GM19351 (cell line): ENCODE results near the gene MARCHF5.

ENCODE experiments used
- ATAC-seq: cut with Tn5 transposase; IDR thresholded peaks from one replicate; pipeline ENCODE4 v1.9.1; 2021; ENCODE audit warnings: mild to moderate bottlenecking, moderate library complexity; ENCODE audit not compliant: unreplicated experiment

Gene MARCHF5, protein sequence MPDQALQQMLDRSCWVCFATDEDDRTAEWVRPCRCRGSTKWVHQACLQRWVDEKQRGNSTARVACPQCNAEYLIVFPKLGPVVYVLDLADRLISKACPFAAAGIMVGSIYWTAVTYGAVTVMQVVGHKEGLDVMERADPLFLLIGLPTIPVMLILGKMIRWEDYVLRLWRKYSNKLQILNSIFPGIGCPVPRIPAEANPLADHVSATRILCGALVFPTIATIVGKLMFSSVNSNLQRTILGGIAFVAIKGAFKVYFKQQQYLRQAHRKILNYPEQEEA

DNA sequence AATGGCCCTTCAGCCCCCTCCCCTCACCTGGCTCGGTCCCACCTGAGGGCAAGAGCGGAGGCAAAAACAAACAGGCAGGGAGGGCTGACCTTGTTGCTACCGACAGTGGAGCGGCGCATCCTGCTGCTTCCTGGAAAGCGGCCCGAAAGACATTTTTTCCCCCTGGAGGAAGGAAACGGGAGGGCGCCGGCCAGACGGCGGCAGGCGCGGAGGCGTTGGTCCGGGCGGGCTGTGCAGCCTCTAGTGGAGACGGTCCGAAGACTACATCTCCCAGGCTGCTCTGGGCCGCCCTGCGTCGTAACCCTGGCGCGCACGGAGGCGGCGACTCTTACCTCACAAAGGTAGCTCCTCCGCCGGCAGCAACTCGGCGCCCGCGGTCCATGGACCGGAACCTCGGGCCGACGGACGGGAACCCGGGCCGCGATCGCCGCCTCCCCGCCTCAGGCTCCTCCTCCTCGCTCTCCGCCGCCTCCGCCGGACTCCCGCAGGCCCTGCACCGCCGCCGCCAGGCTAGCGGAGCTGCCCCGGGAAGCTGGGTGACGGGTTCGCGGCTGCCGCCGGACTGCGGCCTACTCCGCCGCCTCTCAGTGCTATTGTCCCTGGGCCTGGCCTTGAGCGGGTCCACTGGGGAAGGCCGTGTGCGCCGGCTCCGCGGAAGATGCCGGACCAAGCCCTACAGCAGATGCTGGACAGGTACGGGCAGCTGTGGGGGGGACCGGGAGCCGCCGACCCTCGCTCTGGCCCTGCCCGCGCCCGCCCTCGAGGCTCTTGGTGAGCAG lies at the start of gene MARCHF5, which contains the start of gene CPEB3:
Gene MARCHF5, plus strand, starts transcription at position 331 of the 779 bp plus-strand sequence. Its CDS starts 328 bp downstream, at position 659.
Gene CPEB3, minus strand, starts transcription at position 242 of the 779 bp plus-strand sequence. CDS start 50,728 bp downstream, outside the sequence.
- ATAC-seq = peak; percentile 98

DNA sequence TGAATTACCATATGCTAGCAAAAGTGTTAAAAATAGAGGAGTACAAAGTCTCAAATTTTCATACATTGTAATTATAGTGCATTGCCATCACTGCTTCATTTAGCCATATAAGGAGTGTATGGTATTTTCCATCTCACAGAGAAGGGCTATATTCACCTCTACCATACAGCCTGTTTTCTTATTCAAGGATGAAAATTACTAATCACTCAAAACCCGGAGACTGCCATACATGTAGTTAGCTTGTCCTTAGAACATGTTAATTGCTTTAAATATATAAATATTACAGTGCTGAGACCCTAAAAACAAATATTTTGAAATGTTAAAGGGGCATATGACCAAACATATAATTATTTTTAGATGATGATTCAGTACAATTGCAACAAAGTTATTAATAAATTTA lies 49.5 kb upstream of the MARCHF5 start:
- ATAC-seq = no peak

DNA sequence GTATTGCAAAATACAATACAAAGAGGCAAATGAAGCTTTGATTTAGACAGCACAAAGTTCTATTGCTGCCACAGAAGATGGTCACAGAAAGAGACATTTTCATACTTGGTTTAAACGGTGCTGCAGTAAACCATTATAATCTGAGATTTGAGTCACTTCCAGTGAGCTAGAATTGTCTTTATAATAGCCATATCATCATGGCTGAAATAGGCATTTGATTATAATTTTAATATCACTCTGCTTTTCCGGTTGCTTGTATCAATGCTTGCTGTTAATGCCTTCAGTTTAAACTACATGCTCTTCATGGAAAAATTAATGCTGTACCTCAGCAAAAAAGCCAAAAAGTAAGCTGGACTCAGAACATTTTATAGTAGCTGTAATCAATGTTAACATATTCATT lies 48.6 kb upstream of the MARCHF5 start:
- no peak for ATAC-seq

DNA sequence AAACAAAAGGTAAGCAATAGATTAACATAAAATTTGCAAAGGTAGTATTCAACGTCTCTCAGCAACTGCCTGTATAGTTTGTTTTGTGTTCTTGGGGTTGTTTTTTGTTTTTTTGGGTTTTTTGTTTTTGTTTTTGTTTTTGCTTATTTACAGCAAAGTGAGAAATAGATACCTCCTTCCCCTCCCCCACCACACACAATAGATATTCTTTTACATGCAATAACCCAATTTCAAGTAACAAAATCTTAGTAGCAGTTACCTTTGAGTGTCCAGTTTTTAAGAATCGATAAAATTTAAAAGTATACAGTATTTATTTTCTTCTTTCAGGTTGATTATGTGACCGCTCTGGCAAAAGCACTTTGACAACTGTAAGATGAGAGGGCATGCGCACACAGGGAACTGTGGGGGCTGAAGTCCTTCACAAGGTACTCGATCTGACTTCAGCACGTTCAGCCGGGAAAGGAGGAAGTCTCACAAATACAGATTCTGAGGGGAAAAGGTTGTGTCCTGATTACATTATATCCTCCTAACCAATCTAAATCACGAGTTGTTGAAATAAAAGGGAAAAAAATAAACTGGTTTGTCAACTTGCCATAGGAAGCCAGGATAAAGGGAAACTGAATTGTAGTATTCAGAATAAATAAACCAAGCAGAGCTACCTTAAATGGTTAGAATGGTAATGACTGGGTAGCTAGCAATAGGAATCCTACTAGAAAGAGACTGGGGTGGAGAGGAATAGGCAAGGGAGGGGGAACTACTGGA lies 47.9 kb upstream of the MARCHF5 start:
- no peak for ATAC-seq

DNA sequence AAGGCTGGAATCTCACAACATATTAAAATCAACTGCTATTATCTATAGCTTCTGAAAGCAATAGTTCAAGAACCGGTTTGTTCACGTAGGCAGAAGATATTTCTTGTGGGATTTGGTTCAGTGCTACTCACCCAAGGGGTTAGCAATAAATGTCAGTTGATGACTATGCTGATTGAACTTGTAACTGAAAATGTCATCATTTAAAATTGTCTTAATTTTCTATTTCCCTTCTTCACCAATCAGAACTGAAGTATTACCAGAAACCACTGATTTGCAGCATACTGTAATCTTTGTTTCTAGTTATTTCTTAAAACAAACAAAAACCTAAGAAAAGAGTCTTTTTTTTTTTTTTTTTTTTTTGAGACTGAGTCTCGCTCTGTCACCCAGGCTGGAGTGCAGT lies 46.2 kb upstream of the MARCHF5 start:
- peak; percentile 46 for ATAC-seq

DNA sequence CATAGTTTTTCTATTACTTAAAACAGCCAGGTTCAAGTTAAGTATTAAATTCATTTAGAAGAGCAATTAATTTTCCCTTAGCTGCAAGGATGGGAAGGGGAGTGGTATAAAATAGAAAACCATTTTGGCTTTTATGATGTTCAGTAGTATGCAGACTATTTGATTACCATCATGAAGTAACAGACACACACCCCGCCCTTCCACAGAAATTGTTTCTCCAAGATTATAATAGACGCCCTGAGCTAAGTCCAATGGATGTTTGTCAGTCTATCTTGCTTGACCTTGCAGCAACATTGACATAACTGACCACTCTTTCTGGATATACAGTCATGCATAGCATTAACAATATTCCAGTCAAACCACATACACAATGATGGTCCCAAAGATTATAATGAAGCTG lies 42.4 kb upstream of the MARCHF5 start:
- no peak for ATAC-seq

DNA sequence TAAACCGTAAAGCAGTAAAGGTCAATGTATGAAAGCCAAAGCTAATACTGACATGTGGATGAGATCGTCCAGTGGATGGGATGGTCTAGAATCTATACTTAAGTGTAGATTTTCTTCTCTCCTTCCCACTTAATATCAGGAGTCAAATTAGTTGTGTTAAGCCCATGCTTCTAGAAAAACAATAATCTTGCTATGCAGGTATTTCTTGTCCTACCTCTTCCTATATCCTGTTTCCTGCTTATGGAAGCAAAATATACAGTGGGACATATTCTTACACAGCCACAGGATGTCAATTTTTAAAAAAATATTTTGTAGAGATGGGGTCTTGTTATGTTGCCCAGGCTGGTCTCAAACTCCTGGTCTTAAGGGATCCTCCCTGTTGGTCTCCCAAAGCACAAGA lies 27.6 kb upstream of the MARCHF5 start:
- ATAC-seq = no peak

DNA sequence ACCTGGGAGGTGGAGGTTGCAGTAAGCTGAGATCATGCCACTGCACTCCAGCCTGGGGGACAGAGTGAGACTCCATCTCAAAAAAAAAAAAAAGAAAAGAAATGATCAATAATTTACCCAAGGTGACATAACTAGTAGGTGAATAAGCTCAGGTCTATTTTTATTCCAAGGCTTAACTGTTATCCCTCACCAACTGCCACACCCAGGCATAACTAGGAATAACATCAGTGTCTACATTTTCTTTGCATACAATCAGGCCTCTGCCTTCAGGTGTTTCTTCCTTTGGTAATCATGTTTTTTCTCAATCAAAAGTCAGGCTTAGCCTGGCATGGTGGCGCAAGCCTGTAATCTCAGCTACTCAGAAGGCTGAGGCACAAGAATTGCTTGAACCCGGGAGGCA lies 26.7 kb upstream of the MARCHF5 start:
- ATAC-seq = no peak

DNA sequence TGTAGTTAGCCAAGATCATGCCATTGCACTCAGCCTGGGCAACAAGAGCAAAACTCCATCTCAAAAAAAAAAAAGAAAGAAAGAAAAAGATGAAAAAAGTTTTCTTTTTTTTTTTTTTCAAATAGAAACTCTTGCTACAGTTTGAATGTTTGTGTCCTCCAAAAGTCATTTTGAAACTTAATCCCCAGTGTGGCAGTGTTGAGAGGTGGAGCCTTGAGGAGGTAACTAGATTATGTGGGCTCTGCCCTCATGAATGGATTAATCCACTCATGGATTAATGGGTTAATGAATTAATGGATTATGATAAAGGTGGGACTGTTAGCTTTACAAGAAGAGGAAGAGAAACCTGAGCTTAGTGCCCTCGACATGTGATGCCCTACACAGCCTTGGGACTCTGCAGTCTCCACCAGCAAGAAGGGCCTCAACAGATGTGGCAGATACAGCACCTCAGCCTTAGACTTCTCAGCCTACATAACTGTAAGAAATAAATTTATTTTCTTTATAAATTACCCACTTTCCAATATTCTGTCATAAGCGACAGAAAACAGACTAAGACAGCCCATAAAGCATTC lies 25.2 kb upstream of the MARCHF5 start:
- ATAC-seq = no peak

DNA sequence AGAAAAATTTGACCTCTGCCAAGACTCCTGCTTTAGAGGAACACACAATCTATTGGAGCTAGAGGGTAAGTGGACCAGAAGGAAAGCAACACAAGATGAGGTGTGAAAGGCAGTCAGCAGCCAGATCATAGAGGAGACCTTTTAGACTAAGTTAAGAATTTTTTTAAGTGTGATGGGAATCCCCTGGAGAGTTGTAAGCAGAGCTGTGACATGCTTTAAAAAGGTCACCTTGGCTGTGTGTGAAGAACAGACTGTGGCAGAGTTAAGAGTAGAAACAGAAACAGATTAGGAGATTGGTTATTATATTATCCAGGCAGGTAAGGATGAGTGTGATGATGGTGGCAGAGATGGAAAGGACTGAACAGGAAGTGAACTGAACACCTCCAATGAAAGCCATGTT lies 23.6 kb upstream of the MARCHF5 start:
- no peak for ATAC-seq

DNA sequence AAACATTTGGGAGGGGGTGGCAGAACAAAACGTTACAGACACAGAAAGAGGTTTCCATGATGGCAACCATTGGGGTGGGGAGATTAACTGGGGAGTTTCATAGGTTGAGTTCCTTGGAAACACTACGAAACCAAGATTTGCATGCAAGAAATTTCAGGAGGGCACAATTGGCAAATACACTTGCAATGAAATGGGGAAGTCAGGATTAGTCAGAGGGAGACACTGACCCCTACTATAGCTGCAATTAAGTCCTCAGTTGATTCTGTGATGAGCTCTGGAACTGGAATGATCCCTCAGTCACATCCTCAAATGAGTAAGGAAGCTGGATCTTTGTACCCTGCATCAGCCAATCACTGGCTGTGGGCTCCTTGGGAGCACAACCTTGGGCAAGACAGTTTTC lies 22.2 kb upstream of the MARCHF5 start:
- no peak for ATAC-seq

DNA sequence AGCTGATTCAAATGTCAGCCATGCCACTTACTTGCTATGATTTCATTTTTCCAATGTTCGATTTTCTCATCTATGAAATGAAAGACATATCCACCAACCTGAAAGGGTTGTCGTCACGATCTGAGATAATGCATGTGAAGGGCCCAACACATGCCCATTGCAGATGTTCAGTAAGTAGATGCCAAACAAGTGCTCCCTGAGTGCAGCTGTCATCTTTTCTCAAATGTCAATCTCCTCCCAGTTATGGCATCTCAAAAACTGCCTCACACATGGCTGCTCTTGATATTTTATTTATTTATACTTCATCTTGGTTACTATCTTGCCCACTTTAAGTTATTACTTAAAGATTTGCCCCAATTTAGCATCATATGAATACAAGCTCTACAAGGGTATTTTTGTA lies 16.9 kb upstream of the MARCHF5 start:
- ATAC-seq = no peak

DNA sequence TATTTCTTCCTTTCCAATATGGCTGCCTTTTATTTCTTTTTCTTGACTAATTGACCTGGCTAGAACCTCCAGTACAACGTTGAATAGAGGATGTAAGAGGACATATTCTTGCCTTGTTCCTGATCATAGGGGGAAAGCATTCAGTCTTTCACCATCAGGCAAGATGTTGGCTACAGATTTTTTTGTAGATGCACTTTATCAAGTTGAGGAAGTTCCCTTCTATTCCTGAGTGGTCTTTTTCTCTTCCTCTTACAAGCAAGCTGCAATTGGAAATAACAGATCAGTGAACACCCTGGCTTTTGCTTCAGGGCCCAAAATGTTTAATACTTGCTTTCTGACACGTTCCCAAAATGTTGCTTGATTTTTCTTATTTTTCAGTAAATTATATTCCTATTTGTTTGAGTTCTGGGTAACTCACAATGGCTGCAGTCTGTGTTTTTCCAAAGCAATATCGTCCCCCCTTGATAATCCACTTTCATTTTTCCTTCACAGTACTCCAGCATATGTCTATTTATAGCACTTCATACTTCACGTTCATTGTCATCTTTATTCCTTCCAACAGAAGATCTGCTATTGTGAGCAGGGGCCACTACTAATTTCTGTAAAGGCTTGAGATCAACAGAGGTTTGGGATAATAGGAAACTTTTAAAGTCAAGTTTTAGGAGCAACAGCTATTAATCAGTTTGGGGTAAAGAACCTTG lies 11.8 kb upstream of the MARCHF5 start:
- no peak for ATAC-seq

DNA sequence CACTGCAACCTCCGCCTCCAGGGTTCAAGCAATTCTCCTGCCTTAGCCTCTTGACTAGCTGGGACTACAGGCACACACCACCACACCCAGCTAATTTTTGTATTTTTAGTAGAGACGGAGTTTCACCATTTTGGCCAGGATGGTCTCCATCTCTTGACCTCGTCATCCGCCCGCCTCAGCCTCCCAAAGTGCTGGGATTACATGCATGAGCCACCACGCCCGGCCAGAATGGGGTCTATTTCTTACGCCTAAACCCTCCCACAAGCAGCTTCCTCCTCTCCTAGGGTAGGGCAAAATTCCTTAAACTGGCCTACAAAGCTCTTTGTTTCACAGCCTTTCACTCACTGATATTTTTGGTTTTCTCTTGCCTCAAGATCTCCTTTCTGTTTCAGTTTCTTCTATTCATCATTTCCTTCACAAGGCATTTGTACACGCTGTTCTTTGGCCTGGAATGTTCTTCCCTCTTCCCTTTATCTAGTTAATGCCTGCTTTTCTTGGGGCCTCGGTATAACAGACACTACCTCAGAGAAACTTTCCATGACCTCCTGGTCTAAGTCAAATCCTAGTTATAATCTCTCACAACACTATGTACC lies 6.8 kb upstream of the MARCHF5 start:
- no peak for ATAC-seq

DNA sequence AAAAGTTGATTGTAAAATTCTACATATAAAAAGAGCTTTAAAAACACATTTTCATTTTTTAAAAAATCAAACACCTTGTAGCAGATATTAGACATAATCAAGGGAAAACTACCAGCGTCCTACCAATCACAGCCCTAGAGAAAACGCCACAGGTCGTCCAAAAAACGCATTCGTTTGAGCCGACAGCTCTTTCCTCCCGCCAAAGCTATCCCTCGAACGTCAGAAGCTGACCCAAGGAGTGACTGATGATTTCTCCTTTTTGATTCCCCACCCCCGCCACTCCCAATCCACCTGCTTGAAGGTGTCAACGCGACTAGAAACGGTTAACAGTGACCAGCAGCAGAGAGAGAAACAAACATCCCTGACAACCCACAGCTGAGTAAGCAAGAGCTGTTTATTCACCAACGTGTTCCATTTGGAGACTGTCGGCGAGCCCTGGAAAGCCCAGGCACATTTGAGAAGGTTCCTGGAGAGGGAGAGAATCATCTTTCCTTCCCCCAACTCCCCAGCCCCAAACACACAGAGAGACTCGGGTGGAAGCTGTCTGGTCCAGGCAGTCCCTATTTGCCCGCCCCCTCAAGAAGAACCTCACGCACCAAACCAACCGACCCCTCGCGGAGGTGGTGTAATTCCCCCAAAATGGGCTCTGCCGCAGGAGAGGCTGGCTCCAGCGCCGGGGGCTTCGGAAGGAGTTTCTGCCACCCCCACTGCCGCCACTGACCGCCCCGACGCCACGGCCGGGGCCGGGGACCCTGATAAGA lies 711 bp upstream of the MARCHF5 start:
- ATAC-seq = peak; percentile 17

DNA sequence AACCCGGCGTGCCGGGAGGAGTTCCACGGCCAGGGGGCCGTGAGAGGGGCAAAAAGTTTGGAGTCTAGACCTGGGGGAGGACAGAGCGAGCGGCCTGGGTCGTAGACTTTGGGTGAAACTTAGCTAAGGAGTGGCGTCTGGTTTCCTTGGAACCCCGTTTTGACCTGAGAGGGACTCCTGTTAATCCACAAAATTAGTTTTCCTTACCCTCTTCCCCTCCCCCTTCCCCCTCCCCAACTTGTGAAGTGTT lies 574 bp downstream of the MARCHF5 start:
- no peak for ATAC-seq

DNA sequence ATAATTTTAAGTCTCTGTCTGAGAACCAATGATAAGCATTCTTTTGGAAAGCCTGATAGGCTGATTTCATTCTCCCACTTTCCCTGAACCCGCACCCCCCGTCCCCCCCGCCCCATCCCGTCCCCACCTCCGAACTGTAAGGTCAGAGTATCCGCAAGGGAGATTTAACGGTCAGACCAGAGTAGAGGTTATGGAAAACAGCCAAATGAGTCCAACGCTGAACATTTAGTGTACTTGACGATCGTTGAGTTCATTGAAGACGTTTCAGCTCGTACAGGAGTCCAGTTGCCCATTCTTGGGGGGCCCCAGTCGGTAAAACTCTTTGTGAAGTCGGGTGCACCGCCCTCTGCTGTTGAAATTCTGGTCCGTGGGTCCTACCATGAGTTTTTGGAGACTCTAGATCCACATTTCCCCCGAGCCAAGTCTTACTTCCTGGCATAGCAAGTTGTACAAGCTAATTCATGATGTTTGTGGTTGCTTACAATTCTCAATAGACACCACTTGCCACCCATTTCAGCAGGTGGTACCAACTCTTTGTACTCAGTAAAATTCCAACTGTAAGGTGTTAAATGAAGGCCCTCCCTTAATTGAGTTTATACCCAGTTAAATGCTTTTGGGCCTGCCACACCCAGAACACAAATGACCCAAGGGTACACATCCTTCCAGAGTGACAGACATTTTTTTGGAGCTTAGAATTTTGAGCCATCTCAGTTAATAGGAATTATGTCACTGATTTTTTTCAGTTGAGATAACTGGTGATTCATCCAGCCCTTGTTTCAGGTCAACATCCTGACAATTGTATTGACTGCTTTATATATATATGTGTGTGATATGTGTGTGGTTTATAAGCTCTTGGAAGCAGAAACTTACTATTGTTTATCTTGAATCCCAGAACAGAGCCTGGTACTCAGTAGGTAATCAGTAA lies 1.2 kb downstream of the MARCHF5 start:
- no peak for ATAC-seq

DNA sequence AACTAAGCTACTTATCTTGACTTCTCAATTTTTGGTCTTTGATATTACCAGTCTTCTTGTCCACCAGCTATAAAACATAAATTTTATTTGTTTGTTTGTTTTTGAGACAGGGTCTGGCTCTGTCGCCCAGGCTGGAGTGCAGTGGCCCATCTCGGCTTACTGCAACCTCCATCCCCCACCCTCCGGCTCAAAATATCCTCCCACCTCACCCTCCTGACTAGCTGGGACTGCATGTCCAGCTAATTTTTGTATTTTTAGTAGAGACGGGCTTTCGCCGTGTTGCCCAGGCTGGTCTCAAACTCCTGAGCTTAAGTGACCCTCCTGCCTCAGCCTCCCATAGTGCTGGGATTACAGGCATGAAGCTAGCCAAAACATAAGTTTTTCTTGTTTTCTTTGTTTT lies 7.5 kb downstream of the MARCHF5 start:
- ATAC-seq = no peak

DNA sequence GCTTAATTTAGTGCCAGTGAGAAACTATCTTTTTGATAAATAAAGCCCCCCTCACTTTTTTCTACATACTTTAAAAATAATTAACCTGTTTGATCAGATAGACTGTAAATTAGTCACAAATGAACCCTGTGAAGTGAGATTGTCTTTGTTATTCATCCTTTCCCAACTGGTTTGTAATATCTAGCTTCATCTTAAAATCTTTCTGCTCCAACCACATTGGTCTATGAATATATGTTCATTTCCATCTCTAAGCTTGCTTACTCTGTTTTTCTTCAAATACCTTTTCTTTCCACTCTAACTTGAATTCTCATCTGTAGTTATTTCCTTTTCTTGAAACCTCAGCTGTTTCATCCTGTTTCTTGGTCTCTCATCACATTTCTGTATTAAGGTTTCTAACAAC lies 12.1 kb downstream of the MARCHF5 start:
- no peak for ATAC-seq
